ENCODE measurements around the gene SUN1. TPM values are rescaled to one million over a fixed set of nuclear protein-coding genes. Genes with fewer than 3 reads are reported as not detected.

The SUN1 gene
- total and polyA plus RNA-seq, 9 of the 15 experiments (the other 6 are each of a cell fraction or from before 2014, with no cell fraction given): 36.8 to 132 (median 62.3) TPM

GRCh38 chr7:877312-878232, 45.3 kb downstream of the SUN1 start (continued):
- TF ChIP-seq NR4A1 (CRISPR knock-in tag; IDR thresholded peaks at IDR 0.05): peak; percentile 80; the same call in 1 of the 2 replicates
- TF ChIP-seq NR4A1 (tag; IDR thresholded peaks at IDR 0.05): no peak
- no peak for TF ChIP-seq SRF (CRISPR knock-in tag; IDR thresholded peaks at IDR 0.05)
- no peak for TF ChIP-seq E2F5 (CRISPR knock-in tag; IDR thresholded peaks at IDR 0.05)
- no peak for TF ChIP-seq HMG20A (CRISPR knock-in tag; conservative IDR thresholded peaks at IDR 0.05)
- TF ChIP-seq CREB3 (tag; conservative IDR thresholded peaks at IDR 0.05; ENCODE audit: low read depth): no peak
- TF ChIP-seq ZNF232 (CRISPR knock-in tag; IDR thresholded peaks at IDR 0.05): no peak
- no peak for TF ChIP-seq ZNF449 (CRISPR knock-in tag; IDR thresholded peaks at IDR 0.05)
- TF ChIP-seq LEF1 (IDR thresholded peaks at IDR 0.05): no peak
- no peak for TF ChIP-seq ZFPM2 (CRISPR knock-in tag; IDR thresholded peaks at IDR 0.05)
- TF ChIP-seq ZFP91 (CRISPR knock-in tag; IDR thresholded peaks at IDR 0.05): no peak
- no peak for TF ChIP-seq ZNF511 (CRISPR knock-in tag; IDR thresholded peaks at IDR 0.05)
- TF ChIP-seq ZBTB1 (CRISPR knock-in tag; IDR thresholded peaks at IDR 0.05; ENCODE audit: borderline replicate concordance, low read depth): no peak
- TF ChIP-seq NFE2L1 (tag; IDR thresholded peaks at IDR 0.05; ENCODE audit: borderline replicate concordance, low read depth): no peak
- no peak for TF ChIP-seq FOXJ3 (CRISPR knock-in tag; IDR thresholded peaks at IDR 0.05)
- TF ChIP-seq DDX20 (tag; IDR thresholded peaks at IDR 0.05; ENCODE audit: low read depth): no peak
- no peak for TF ChIP-seq EWSR1 (IDR thresholded peaks at IDR 0.05; ENCODE audit: borderline replicate concordance, low read depth, partially characterized antibody)
- 0 out of 2 replicates have a peak, but pooled peaks have one; percentile 52 for TF ChIP-seq SUPT5H (IDR thresholded peaks at IDR 0.05)
- TF ChIP-seq KDM1A (IDR thresholded peaks at IDR 0.05): no peak
- no peak for TF ChIP-seq SRSF1 (IDR thresholded peaks at IDR 0.05; ENCODE audit: low read depth, low read length)
- TF ChIP-seq TRIM28 (IDR thresholded peaks at IDR 0.05): no peak
- no peak for TF ChIP-seq OTX1 (CRISPR knock-in tag; IDR thresholded peaks at IDR 0.05)
- no peak for TF ChIP-seq ATF7 (IDR thresholded peaks at IDR 0.05)
- TF ChIP-seq ZNF384 (IDR thresholded peaks at IDR 0.05; ENCODE audit: low read depth, low read length): no peak
